H1 (cell line): ENCODE results near the gene RPUSD3. TPM values are rescaled to one million over a fixed set of nuclear protein-coding genes. Genes with fewer than 3 reads are reported as not detected.

Experiments
- BACH1 ChIP-seq: IDR thresholded peaks from 2 replicates; pipeline ENCODE4 v1.6.1; 2012; ENCODE audit warnings: low read length, improper control_type of control experiment
- FOSL1 ChIP-seq: IDR thresholded peaks from 2 replicates; pipeline ENCODE4 v1.6.1; 2011; ENCODE audit warnings: mild to moderate bottlenecking, low read depth, low read length, moderate library complexity; ENCODE audit not compliant: insufficient read depth
- MAFK ChIP-seq: IDR thresholded peaks from 2 replicates; pipeline ENCODE4 v1.6.1; 2012; ENCODE audit warnings: low read depth, mild to moderate bottlenecking, improper control_type of control experiment, low read length
- POLR2A ChIP-seq, 2 experiments: IDR thresholded peaks; 1 replicate in 1 of 2; 2 replicates in 1 of 2; pipeline ENCODE4 v1.6.1; 2011; ENCODE audit warnings: low read depth in 2 of 2, low read length in 2 of 2, mild to moderate bottlenecking in 2 of 2; ENCODE audit errors: control extremely low read depth in 1 of 2
- RFX5 ChIP-seq: IDR thresholded peaks from 2 replicates; pipeline ENCODE4 v1.6.1; 2011; ENCODE audit warnings: low read depth, low read length, improper control_type of control experiment, borderline replicate concordance
- polyA plus RNA-seq, 7 experiments: library from polyadenylated mRNA; depleted of rRNA in 3 of 7; stranded (reverse) in 5 of 7; unstranded in 2 of 7; fragments of >200 nt in 5 of 7; fragments of 200-250 nt in 2 of 7; gene quantifications; 1 replicate in 5 of 7; 2 replicates in 1 of 7; 4 replicates in 1 of 7; pipeline versions ENCODE4 v1.2.1 to v1.2.3, GENCODE V29; 2011 to 2013; ENCODE audit warnings: missing spikeins in 2 of 7, mixed read lengths in 2 of 7
- total RNA-seq: library from RNA; stranded (reverse); fragmentation: NEBNext Ultra II Directional; extraction: Animal tissue kit (Norgen Biotek cat#: 25700); gene quantifications from 2 replicates; pipeline ENCODE4 v1.2.1, GENCODE V29; 2021
- TF ChIP-seq, protein P1 (sequence below): fragments of 300-600 bp; sonication (generic); IDR thresholded peaks from 2 replicates; pipeline ENCODE4 v1.7.1; 2012; ENCODE audit warnings: low read length, moderate library complexity, mild to moderate bottlenecking, inconsistent platforms; ENCODE audit not compliant: insufficient replicate concordance

RPUSD3 gene
- total and polyA plus RNA-seq, 2 of the 8 experiments (the other 6 are each of a cell fraction or from before 2014, with no cell fraction given) = 68.4 to 154 TPM

- TF ChIP-seq, protein P1, sequence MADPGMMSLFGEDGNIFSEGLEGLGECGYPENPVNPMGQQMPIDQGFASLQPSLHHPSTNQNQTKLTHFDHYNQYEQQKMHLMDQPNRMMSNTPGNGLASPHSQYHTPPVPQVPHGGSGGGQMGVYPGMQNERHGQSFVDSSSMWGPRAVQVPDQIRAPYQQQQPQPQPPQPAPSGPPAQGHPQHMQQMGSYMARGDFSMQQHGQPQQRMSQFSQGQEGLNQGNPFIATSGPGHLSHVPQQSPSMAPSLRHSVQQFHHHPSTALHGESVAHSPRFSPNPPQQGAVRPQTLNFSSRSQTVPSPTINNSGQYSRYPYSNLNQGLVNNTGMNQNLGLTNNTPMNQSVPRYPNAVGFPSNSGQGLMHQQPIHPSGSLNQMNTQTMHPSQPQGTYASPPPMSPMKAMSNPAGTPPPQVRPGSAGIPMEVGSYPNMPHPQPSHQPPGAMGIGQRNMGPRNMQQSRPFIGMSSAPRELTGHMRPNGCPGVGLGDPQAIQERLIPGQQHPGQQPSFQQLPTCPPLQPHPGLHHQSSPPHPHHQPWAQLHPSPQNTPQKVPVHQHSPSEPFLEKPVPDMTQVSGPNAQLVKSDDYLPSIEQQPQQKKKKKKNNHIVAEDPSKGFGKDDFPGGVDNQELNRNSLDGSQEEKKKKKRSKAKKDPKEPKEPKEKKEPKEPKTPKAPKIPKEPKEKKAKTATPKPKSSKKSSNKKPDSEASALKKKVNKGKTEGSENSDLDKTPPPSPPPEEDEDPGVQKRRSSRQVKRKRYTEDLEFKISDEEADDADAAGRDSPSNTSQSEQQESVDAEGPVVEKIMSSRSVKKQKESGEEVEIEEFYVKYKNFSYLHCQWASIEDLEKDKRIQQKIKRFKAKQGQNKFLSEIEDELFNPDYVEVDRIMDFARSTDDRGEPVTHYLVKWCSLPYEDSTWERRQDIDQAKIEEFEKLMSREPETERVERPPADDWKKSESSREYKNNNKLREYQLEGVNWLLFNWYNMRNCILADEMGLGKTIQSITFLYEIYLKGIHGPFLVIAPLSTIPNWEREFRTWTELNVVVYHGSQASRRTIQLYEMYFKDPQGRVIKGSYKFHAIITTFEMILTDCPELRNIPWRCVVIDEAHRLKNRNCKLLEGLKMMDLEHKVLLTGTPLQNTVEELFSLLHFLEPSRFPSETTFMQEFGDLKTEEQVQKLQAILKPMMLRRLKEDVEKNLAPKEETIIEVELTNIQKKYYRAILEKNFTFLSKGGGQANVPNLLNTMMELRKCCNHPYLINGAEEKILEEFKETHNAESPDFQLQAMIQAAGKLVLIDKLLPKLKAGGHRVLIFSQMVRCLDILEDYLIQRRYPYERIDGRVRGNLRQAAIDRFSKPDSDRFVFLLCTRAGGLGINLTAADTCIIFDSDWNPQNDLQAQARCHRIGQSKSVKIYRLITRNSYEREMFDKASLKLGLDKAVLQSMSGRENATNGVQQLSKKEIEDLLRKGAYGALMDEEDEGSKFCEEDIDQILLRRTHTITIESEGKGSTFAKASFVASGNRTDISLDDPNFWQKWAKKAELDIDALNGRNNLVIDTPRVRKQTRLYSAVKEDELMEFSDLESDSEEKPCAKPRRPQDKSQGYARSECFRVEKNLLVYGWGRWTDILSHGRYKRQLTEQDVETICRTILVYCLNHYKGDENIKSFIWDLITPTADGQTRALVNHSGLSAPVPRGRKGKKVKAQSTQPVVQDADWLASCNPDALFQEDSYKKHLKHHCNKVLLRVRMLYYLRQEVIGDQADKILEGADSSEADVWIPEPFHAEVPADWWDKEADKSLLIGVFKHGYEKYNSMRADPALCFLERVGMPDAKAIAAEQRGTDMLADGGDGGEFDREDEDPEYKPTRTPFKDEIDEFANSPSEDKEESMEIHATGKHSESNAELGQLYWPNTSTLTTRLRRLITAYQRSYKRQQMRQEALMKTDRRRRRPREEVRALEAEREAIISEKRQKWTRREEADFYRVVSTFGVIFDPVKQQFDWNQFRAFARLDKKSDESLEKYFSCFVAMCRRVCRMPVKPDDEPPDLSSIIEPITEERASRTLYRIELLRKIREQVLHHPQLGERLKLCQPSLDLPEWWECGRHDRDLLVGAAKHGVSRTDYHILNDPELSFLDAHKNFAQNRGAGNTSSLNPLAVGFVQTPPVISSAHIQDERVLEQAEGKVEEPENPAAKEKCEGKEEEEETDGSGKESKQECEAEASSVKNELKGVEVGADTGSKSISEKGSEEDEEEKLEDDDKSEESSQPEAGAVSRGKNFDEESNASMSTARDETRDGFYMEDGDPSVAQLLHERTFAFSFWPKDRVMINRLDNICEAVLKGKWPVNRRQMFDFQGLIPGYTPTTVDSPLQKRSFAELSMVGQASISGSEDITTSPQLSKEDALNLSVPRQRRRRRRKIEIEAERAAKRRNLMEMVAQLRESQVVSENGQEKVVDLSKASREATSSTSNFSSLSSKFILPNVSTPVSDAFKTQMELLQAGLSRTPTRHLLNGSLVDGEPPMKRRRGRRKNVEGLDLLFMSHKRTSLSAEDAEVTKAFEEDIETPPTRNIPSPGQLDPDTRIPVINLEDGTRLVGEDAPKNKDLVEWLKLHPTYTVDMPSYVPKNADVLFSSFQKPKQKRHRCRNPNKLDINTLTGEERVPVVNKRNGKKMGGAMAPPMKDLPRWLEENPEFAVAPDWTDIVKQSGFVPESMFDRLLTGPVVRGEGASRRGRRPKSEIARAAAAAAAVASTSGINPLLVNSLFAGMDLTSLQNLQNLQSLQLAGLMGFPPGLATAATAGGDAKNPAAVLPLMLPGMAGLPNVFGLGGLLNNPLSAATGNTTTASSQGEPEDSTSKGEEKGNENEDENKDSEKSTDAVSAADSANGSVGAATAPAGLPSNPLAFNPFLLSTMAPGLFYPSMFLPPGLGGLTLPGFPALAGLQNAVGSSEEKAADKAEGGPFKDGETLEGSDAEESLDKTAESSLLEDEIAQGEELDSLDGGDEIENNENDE = no peak
- TF ChIP-seq RFX5 (no peak), FOSL1 (no peak), MAFK (peak; percentile 58; the same call in 1 of the 2 replicates), BACH1 (peak; percentile 66), POLR2A (IDR thresholded peaks at IDR 0.05; ENCODE audit: control extremely low read depth in 1 of 2, low read depth in 2 of 2, low read length in 2 of 2) (no peak)
- TF ChIP-seq, all 59 proteins: peak for 2
Measured at GRCh38 chr3:9870978-9871377, 27.2 kb upstream of the RPUSD3 start (continued).
